ENCODE results near the gene PLPP4. TPM values are rescaled to one million over a fixed set of nuclear protein-coding genes. Genes with fewer than 3 reads are reported as not detected.

PLPP4 gene
- total and polyA plus RNA-seq, 10 of the 15 experiments (the other 5 are each of a cell fraction or from before 2014, with no cell fraction given): 0.08 to 3.1 (median 0.26) TPM; not detected in 3

GRCh38 chr10:120451968-120452367 lies 5.1 kb upstream of the PLPP4 start:
- no peak for FAIRE-seq
- no peaks in the 10 kb centered on the region for H3K4me1 ChIP-seq (ENCODE audit: control insufficient read depth, insufficient read depth, low read length)
- H3K4me3 ChIP-seq: no peak overlapping the region
- no peak overlapping the region for H3K9ac ChIP-seq (ENCODE audit: control insufficient read depth, insufficient read depth, low read length)
- no peaks in the 10 kb centered on the region for H3K9me3 ChIP-seq (replicated peaks; ENCODE audit: control insufficient read depth, insufficient read depth, low read length)
- H3K27ac ChIP-seq (ENCODE audit: control insufficient read depth, insufficient read depth): no peak overlapping the region
- no TSS peak for BruUV-seq (replicated peaks)
- no peaks in the 10 kb centered on the region for H3K79me2 ChIP-seq (ENCODE audit: control insufficient read depth, insufficient read depth, low read length)
- H3K36me3 ChIP-seq (ENCODE audit: control insufficient read depth in 2 of 2, insufficient read depth in 2 of 2, low read length in 1 of 2): no peaks in the 10 kb centered on the region
- intact Hi-C loops (cut with micrococcal nuclease; ENCODE audit: unreplicated experiment): no loop called here
- no peaks in the 10 kb centered on the region for H4K20me1 ChIP-seq (ENCODE audit: control insufficient read depth, insufficient read depth)
- RAD21 ChIA-PET (ENCODE audit: unreplicated experiment): no interaction called here
- POLR2A ChIA-PET: no interaction called here
- CTCF ChIA-PET: interaction anchor here (0.6 kb wide), 1 partner anchor 1585 kb away, joined by 3 read pairs; no protein-coding TSS in a partner anchor
- SMC1A ChIA-PET (ENCODE audit: uncharacterized antibody, unreplicated experiment): no interaction called here
- no peak for TF ChIP-seq FOS (IDR thresholded peaks at IDR 0.05; ENCODE audit: borderline replicate concordance, extremely low read depth, insufficient read length)
- no peak for TF ChIP-seq POLR2A (IDR thresholded peaks at IDR 0.05; ENCODE audit: low read depth, low read length)
- ATAC-seq: no peak
- peaks cover 0 to 4% of the 10 kb centered on the region in 2 experiments; a peak in 2 of 4 replicates for H3K27me3 ChIP-seq (replicated peaks in 1 of 2; ENCODE audit: control insufficient read depth in 2 of 2, insufficient read depth in 2 of 2, low read length in 1 of 2)
- H3K4me2 ChIP-seq (ENCODE audit: control insufficient read depth, insufficient read depth): no peak overlapping the region
- H2AFZ ChIP-seq (ENCODE audit: control insufficient read depth, low read depth, low read length): no peak overlapping the region
- DNase-seq (ENCODE audit: low read depth, low spot score): no peak
- 7% methylated on average over 3 of the region's 3 CpGs for whole genome bisulfite sequencing (ENCODE audit: insufficient coverage, insufficient replicate concordance, low lambda C conversion rate, missing lambda C conversion rate)
- in situ Hi-C loops (cut with MboI): no loop called here

- TF ChIP-seq MYC (IDR thresholded peaks at IDR 0.05; ENCODE audit: insufficient read depth, insufficient read length, insufficient replicate concordance, low read length, severe bottlenecking) (no peak), NR2F1 (conservative IDR thresholded peaks at IDR 0.05) (no peak), ZNF384 (IDR thresholded peaks at IDR 0.05; ENCODE audit: borderline replicate concordance, low read depth, low read length) (no peak), KDM1A (IDR thresholded peaks at IDR 0.05; ENCODE audit: borderline replicate concordance) (no peak), BMI1 (IDR thresholded peaks at IDR 0.05; ENCODE audit: borderline replicate concordance) (no peak), YBX1 (IDR thresholded peaks at IDR 0.05) (no peak), CHD4 (IDR thresholded peaks at IDR 0.05) (no peak)
- TF ChIP-seq, protein P1, sequence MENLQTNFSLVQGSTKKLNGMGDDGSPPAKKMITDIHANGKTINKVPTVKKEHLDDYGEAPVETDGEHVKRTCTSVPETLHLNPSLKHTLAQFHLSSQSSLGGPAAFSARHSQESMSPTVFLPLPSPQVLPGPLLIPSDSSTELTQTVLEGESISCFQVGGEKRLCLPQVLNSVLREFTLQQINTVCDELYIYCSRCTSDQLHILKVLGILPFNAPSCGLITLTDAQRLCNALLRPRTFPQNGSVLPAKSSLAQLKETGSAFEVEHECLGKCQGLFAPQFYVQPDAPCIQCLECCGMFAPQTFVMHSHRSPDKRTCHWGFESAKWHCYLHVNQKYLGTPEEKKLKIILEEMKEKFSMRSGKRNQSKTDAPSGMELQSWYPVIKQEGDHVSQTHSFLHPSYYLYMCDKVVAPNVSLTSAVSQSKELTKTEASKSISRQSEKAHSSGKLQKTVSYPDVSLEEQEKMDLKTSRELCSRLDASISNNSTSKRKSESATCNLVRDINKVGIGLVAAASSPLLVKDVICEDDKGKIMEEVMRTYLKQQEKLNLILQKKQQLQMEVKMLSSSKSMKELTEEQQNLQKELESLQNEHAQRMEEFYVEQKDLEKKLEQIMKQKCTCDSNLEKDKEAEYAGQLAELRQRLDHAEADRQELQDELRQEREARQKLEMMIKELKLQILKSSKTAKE (IDR thresholded peaks at IDR 0.05; ENCODE audit: low read depth, poor library complexity, severe bottlenecking): no peak
- ATAC-seq (no peak), FAIRE-seq (no peak), DNase-seq (ENCODE audit: low read depth, low spot score) (no peak)
- intact Hi-C loops (cut with micrococcal nuclease; ENCODE audit: unreplicated experiment) (no loop called here), in situ Hi-C loops (cut with MboI) (no loop called here)
- 0% methylated on average over 1 of the region's 1 CpG for WGBS (ENCODE audit: insufficient coverage, insufficient replicate concordance, low lambda C conversion rate, missing lambda C conversion rate)
- H3K4me1 ChIP-seq (ENCODE audit: control insufficient read depth, insufficient read depth, low read length): no peaks in the 10 kb centered on the region
- ChIA-PET RAD21 (ENCODE audit: unreplicated experiment) (no interaction called here), SMC1A (ENCODE audit: uncharacterized antibody, unreplicated experiment) (no interaction called here), POLR2A (no interaction called here), CTCF (no interaction called here)
- no peak overlapping the region for H3K9ac ChIP-seq (ENCODE audit: control insufficient read depth, insufficient read depth, low read length)
- no peaks in the 10 kb centered on the region for H4K20me1 ChIP-seq (ENCODE audit: control insufficient read depth, insufficient read depth)
- H3K4me2 ChIP-seq (ENCODE audit: control insufficient read depth, insufficient read depth): no peak overlapping the region
- H3K36me3 ChIP-seq (ENCODE audit: control insufficient read depth in 2 of 2, insufficient read depth in 2 of 2, low read length in 1 of 2): no peaks in the 10 kb centered on the region
- H3K27me3 ChIP-seq (replicated peaks in 1 of 2; ENCODE audit: control insufficient read depth in 2 of 2, insufficient read depth in 2 of 2, low read length in 1 of 2): peaks cover 3 to 8% of the 10 kb centered on the region in 2 experiments; a peak in 3 of 4 replicates
- H3K4me3 ChIP-seq: no peak overlapping the region
- H3K27ac ChIP-seq (ENCODE audit: control insufficient read depth, insufficient read depth): no peak overlapping the region
- BruUV-seq (replicated peaks): no TSS peak
- H2AFZ ChIP-seq (ENCODE audit: control insufficient read depth, low read depth, low read length): no peak overlapping the region
- H3K79me2 ChIP-seq (ENCODE audit: control insufficient read depth, insufficient read depth, low read length): no peaks in the 10 kb centered on the region
- H3K9me3 ChIP-seq (replicated peaks; ENCODE audit: control insufficient read depth, insufficient read depth, low read length): no peaks in the 10 kb centered on the region
Observed at GRCh38 chr10:120453319-120453718, 3.7 kb upstream of the PLPP4 start.

All from GM12878 (cell line).